Mesothelial cell of epicardium (in vitro differentiated cells): ENCODE data around the gene STKLD1. TPM values are rescaled to one million over a fixed set of nuclear protein-coding genes. Genes with fewer than 3 reads are reported as not detected.
"Not testable (repeated sequence)": the region's sequence is repeated elsewhere in the genome, so short reads cannot be mapped to it uniquely, and the experiment has no call there.

ENCODE experiments used
- DNase-seq, 2 experiments: peaks; one replicate each; pipeline ENCODE4 v3.0.0; 2021; ENCODE audit warnings: low spot score in 2 of 2; ENCODE audit not compliant: unreplicated experiment in 2 of 2
- H3K27ac Mint-ChIP-seq: 2 replicates; pipeline ENCODE4 v1.8.0; 2021; ENCODE audit warnings: mixed read lengths
- H3K27me3 Mint-ChIP-seq: 2 replicates; pipeline ENCODE4 v1.8.0; 2021; ENCODE audit warnings: low read depth, mixed read lengths
- H3K36me3 Mint-ChIP-seq: 2 replicates; pipeline ENCODE4 v1.8.0; 2021; ENCODE audit warnings: mixed read lengths
- H3K4me1 Mint-ChIP-seq: 2 replicates; pipeline ENCODE4 v1.8.0; 2021; ENCODE audit warnings: mixed read lengths
- H3K4me3 Mint-ChIP-seq: 2 replicates; pipeline ENCODE4 v1.8.0; 2021; ENCODE audit warnings: mild to moderate bottlenecking, moderate library complexity, mixed read lengths
- H3K9me3 Mint-ChIP-seq: 2 replicates; pipeline ENCODE4 v1.8.0; 2021; ENCODE audit warnings: mixed read lengths
- total RNA-seq: library from RNA; stranded (reverse); gene quantifications from 3 replicates; pipeline ENCODE4 v1.2.1, GENCODE V29; 2021
- TF ChIP-seq, protein P1 (sequence below): fragments of 200-600 bp; sonication (generic); IDR thresholded peaks from one replicate; pipeline ENCODE4 v1.5.0; 2021; ENCODE audit warnings: antibody characterized with exemption; ENCODE audit not compliant: unreplicated experiment

STKLD1 gene
- total RNA-seq, 1 donor from 2014 or later, result 6.7 TPM

DNA sequence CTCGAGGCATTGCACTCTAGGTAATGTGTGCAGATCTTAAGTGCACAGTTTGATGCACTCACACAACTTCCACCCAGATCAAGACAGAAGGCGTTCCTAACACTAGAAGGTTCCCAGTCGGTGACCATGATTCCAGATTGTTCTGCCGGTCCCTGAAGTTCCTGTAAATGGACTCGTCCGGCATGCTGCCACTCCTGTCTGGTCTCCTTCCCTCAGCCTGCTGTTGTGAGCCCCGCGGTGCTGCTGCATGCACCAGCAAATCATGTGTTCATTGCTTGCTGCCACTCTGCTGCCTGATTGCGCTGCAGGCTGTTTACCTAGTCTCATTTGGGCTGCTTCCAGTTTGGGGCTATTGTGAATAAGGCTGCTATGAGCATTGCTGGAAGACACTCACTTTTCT is 11.5 kb downstream of the STKLD1 start:
- no peak for DNase-seq
- Mint-ChIP-seq H3K27me3 (peaks cover 5% of the 10 kb centered on the region), H3K4me3 (no peak overlapping the region), H3K36me3 (no peaks in the 10 kb centered on the region), H3K4me1 (no peaks in the 10 kb centered on the region), H3K9me3 (no peaks in the 10 kb centered on the region), H3K27ac (no peak overlapping the region)
- TF ChIP-seq, protein P1, sequence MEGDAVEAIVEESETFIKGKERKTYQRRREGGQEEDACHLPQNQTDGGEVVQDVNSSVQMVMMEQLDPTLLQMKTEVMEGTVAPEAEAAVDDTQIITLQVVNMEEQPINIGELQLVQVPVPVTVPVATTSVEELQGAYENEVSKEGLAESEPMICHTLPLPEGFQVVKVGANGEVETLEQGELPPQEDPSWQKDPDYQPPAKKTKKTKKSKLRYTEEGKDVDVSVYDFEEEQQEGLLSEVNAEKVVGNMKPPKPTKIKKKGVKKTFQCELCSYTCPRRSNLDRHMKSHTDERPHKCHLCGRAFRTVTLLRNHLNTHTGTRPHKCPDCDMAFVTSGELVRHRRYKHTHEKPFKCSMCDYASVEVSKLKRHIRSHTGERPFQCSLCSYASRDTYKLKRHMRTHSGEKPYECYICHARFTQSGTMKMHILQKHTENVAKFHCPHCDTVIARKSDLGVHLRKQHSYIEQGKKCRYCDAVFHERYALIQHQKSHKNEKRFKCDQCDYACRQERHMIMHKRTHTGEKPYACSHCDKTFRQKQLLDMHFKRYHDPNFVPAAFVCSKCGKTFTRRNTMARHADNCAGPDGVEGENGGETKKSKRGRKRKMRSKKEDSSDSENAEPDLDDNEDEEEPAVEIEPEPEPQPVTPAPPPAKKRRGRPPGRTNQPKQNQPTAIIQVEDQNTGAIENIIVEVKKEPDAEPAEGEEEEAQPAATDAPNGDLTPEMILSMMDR, result no peak

DNA sequence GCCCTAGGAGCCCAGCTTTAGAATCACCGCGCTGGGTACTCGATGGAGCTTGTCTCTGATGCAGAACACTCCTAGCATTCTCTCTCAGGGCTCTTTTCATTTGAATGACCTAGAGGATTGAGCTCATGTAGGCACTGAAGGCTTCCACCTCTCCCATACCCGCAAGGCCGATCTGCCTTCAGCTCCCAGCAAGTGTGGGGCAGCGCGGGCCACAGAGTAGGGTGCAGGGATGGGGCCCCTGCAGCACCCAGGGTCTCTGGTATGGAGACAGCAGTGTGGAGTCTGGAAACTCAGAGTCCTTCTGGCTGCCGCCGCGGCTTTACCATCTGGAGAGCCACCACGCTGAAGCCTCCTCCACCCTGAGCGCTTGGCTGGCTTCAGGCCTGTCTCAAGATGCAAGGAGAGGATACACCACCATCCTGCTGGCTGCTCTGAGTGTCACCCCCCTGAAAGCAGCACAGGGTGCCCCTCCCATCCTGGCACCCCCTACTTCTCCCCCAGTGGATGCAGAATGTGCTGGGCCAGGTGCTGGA is 12.9 kb downstream of the STKLD1 start:
- TF ChIP-seq, protein P1, result no peak
- no peak overlapping the region for H3K27ac Mint-ChIP-seq
- no peaks in the 10 kb centered on the region for H3K4me1 Mint-ChIP-seq
- H3K9me3 Mint-ChIP-seq, result no peaks in the 10 kb centered on the region
- no peak overlapping the region for H3K4me3 Mint-ChIP-seq
- peaks cover 5% of the 10 kb centered on the region for H3K27me3 Mint-ChIP-seq
- no peak for DNase-seq
- H3K36me3 Mint-ChIP-seq, result no peaks in the 10 kb centered on the region

DNA sequence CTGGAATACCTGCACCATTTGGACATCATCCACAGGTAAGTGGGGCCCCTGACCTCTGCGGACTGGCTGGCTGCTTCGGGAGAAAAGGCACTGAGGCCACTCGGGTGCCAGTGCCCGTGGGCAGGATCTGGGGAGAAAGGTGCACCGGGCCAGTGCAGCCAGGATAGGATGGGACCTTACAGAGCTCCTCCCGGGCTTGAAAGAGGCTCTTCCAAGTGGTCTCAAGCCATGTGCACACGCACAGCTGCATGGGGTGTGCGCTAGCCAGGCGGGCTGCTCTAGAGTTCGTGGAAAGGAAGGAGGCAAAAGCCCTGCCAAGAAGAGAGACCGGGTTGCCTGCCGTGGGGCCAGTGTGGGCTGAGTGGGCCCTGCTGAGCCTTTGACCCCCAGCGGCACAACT is 13.4 kb downstream of the STKLD1 start:
- Mint-ChIP-seq H3K4me1 (no peaks in the 10 kb centered on the region), H3K27ac (no peak overlapping the region), H3K27me3 (peaks cover 7% of the 10 kb centered on the region), H3K4me3 (no peak overlapping the region), H3K9me3 (no peaks in the 10 kb centered on the region), H3K36me3 (no peaks in the 10 kb centered on the region)
- DNase-seq, result no peak
- TF ChIP-seq, protein P1, result no peak

GRCh38 chr9:133390713-133391112 is 14.5 kb downstream of the STKLD1 start:
- no peak overlapping the region for H3K27ac Mint-ChIP-seq
- H3K4me1 Mint-ChIP-seq, result no peaks in the 10 kb centered on the region
- no peaks in the 10 kb centered on the region for H3K9me3 Mint-ChIP-seq
- no peak overlapping the region for H3K4me3 Mint-ChIP-seq
- DNase-seq, result no peak
- TF ChIP-seq, protein P1, result no peak
- H3K27me3 Mint-ChIP-seq, result peaks cover 18% of the 10 kb centered on the region
- no peaks in the 10 kb centered on the region for H3K36me3 Mint-ChIP-seq

DNA sequence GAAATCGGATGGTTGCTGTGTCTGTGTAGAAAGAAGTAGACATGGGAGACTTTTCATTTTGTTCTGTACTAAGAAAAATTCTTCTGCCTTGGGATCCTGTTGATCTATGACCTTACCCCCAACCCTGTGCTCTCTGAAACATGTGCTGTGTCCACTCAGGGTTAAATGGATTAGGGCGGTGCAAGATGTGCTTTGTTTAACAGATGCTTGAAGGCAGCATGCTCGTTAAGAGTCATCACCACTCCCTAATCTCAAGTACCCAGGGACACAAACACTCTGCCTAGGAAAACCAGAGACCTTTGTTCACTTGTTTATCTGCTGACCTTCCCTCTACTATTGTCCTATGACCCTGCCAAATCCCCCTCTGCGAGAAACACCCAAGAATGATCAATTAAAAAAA is 15.3 kb downstream of the STKLD1 start:
- DNase-seq, H3K9me3 Mint-ChIP-seq, H3K36me3 Mint-ChIP-seq, H3K27ac Mint-ChIP-seq, H3K4me3 Mint-ChIP-seq, H3K4me1 Mint-ChIP-seq: not testable (repeated sequence)
- H3K27me3 Mint-ChIP-seq, result peaks cover 25% of the 10 kb centered on the region

- not testable (repeated sequence) for H3K27ac Mint-ChIP-seq, H3K4me3 Mint-ChIP-seq, H3K36me3 Mint-ChIP-seq, H3K9me3 Mint-ChIP-seq, H3K4me1 Mint-ChIP-seq, DNase-seq
- H3K27me3 Mint-ChIP-seq, result peaks cover 34% of the 10 kb centered on the region
Measured at GRCh38 chr9:133392308-133392707, 16.1 kb downstream of the STKLD1 start.

DNA sequence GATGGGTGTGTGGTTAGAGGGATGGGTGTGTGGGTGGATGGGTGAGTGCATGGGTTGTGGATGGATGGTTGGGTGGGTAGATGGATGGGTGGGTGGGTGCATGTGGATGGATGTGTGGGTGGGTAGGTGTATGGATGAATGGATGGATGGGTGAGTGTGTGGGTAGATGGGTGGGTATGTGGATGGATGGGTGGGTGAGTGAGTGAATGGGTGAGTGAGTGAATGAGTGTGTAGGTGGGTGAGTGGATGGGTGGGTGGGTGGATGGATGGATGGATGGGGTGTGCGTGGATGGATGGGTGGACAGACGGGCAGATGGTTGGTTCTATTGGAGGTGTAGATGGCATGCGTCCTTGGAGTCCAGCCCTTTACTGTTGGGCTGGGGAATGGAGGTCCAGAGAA is 17.2 kb downstream of the STKLD1 start:
- Mint-ChIP-seq H3K4me3 (no peak overlapping the region), H3K27me3 (peaks cover 39% of the 10 kb centered on the region), H3K27ac (no peak overlapping the region), H3K4me1 (no peaks in the 10 kb centered on the region), H3K36me3 (no peaks in the 10 kb centered on the region), H3K9me3 (no peaks in the 10 kb centered on the region)
- TF ChIP-seq, protein P1, result no peak
- DNase-seq, result no peak
